HUES64 (cell line): Measurements from ENCODE around the gene CNPY4. TPM values are rescaled to one million over a fixed set of nuclear protein-coding genes. Genes with fewer than 3 reads are reported as not detected.

Experiments used
- H3K27ac ChIP-seq: 2 replicates; pipeline ENCODE4 v1.7.0; 2013; ENCODE audit warnings: low read depth, low read length, inconsistent platforms
- H3K27me3 ChIP-seq: 2 replicates; pipeline ENCODE4 v1.6.1; 2013; ENCODE audit warnings: mild to moderate bottlenecking, low read length; ENCODE audit not compliant: insufficient read depth
- H3K36me3 ChIP-seq: 2 replicates; pipeline ENCODE4 v1.6.1; 2013; ENCODE audit warnings: mild to moderate bottlenecking, low read length; ENCODE audit not compliant: insufficient read depth
- H3K4me1 ChIP-seq: 2 replicates; pipeline ENCODE4 v1.6.1; 2013; ENCODE audit warnings: mild to moderate bottlenecking, low read length, moderate library complexity; ENCODE audit not compliant: insufficient read depth
- H3K4me3 ChIP-seq: 2 replicates; pipeline ENCODE4 v1.5.1; 2013; ENCODE audit warnings: mild to moderate bottlenecking, low read length, moderate library complexity
- H3K9ac ChIP-seq: 2 replicates; pipeline ENCODE4 v1.6.1; 2013; ENCODE audit warnings: mild to moderate bottlenecking, low read depth, low read length
- H3K9me3 ChIP-seq: 2 replicates; pipeline ENCODE4 v1.6.1; 2013; ENCODE audit warnings: low read depth, low read length; ENCODE audit not compliant: insufficient read depth
- WGBS: fragments of 150-250, 120-280 bp; methylation state at CpG from one replicate; pipeline ENCODE4 v1.1.7; 2013; ENCODE audit warnings: missing lambda C conversion rate; 5-methylcytosine and 5-hydroxymethylcytosine counted together
- polyA plus RNA-seq, 2 experiments: library from polyadenylated mRNA; stranded (reverse); fragments of 50-300 nt; gene quantifications; one replicate each; pipeline ENCODE4 v1.2.3, GENCODE V29; 2013

Gene CNPY4, protein sequence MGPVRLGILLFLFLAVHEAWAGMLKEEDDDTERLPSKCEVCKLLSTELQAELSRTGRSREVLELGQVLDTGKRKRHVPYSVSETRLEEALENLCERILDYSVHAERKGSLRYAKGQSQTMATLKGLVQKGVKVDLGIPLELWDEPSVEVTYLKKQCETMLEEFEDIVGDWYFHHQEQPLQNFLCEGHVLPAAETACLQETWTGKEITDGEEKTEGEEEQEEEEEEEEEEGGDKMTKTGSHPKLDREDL
- 10.8 TPM for polyA plus RNA-seq (2013, experiment 1 of 2)
- polyA plus RNA-seq (2013, experiment 2 of 2): 13.5 TPM

DNA sequence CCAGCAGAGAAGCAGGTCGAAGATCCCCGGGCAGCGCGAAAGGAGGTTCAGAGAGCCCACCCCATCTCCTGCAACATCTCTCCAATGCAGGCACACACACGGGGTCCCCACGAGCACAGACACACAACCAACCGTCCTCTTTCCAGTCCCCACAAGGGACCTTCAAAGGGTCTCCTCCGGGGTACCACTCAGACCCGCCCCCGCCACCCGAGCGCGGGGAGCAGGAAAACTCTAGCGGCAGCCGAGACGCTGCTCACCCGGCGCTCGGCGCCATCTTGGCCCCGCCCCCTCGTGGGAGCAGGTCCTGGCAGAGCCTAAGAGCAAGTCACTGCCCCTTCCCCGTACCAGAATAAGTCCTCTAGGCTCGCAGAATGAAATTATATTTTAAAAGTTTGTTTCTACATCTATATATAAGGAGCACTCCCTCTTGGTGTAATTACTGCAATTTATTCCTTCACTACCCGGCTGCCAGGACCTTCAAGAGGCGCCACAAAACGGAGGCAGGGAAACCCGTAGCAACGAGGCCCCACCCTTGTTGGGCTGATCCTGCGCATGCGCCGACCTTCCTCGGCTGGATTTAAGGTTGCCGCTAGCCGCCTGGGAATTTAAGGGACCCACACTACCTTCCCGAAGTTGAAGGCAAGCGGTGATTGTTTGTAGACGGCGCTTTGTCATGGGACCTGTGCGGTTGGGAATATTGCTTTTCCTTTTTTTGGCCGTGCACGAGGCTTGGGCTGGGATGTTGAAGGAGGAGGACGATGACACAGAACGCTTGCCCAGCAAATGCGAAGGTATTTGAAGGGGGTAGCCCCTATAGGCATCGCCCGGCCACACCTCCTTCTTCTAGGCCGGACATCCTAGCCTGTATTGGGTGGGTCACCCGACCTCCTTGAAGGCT, at the start of gene CNPY4, which contains the start of gene TAF6:
Gene CNPY4 (plus strand): TSS at position 563 of the 898 bp plus-strand sequence. CDS start 111 bp downstream, at position 674.
Gene TAF6 (minus strand): TSS at position 287 of the 898 bp plus-strand sequence. CDS start 5,149 bp downstream, outside the sequence.
- H3K4me1 ChIP-seq: peaks cover 7% of the 10 kb centered on the region; the same call in 1 of the 2 replicates
- H3K9ac ChIP-seq: peak within 1 kb of the TSS; percentile 97
- WGBS: under 1% methylated on average over 46 of the region's 49 CpGs
- H3K9me3 ChIP-seq: no peaks in the 10 kb centered on the region
- H3K36me3 ChIP-seq: peaks cover 4% of the 10 kb centered on the region; the same call in 1 of the 2 replicates
- H3K27me3 ChIP-seq: no peaks in the 10 kb centered on the region
- H3K27ac ChIP-seq: peak within 1 kb of the TSS; percentile 85
- H3K4me3 ChIP-seq: peak within 1 kb of the TSS; percentile 92

- no peak overlapping the region for H3K4me3 ChIP-seq
- H3K27me3 ChIP-seq: no peaks in the 10 kb centered on the region
- no peak overlapping the region for H3K27ac ChIP-seq
- 98% methylated on average over 5 of the region's 5 CpGs for WGBS
- H3K9me3 ChIP-seq: peaks cover 57% of the 10 kb centered on the region
- peaks cover 69% of the 10 kb centered on the region for H3K36me3 ChIP-seq
- no peak overlapping the region for H3K9ac ChIP-seq
- H3K4me1 ChIP-seq: no peaks in the 10 kb centered on the region
Observed at GRCh38 chr7:100069991-100070390, 49.4 kb upstream of the CNPY4 start.

- WGBS: 97% methylated on average over 10 of the region's 11 CpGs
- H3K9me3 ChIP-seq: peaks cover 68% of the 10 kb centered on the region
- no peak overlapping the region for H3K27ac ChIP-seq
- no peak overlapping the region for H3K9ac ChIP-seq
- H3K36me3 ChIP-seq: peaks cover 73% of the 10 kb centered on the region
- H3K4me3 ChIP-seq: no peak overlapping the region
- H3K27me3 ChIP-seq: no peaks in the 10 kb centered on the region
- H3K4me1 ChIP-seq: no peaks in the 10 kb centered on the region
Observed at GRCh38 chr7:100071018-100071723, 48.3 kb upstream of the CNPY4 start.

DNA sequence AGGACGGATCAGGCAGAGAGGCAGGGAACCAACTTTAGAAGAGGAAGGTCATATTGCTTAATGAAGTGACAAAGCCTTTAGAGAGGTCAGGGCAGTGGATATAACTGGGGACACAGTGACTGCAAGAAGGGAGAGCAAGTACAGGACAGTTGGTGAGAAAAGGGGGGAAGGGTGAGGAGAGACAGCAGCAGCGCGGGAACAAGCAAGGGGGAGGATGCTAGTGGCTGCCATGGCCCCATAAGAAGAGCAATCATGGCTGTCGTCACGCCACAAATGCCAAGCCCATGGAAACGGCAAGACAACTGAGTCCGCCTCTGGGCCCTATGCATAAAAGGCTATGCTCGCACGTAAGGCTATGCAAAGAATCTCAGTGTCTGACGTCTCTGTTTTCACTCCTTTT, 47.0 kb upstream of the CNPY4 start:
- 97% methylated on average over 10 of the region's 10 CpGs for WGBS
- no peak overlapping the region for H3K27ac ChIP-seq
- peaks cover 72% of the 10 kb centered on the region for H3K9me3 ChIP-seq
- H3K4me1 ChIP-seq: no peaks in the 10 kb centered on the region
- H3K36me3 ChIP-seq: peaks cover 85% of the 10 kb centered on the region
- no peak overlapping the region for H3K9ac ChIP-seq
- H3K27me3 ChIP-seq: no peaks in the 10 kb centered on the region
- H3K4me3 ChIP-seq: no peak overlapping the region

DNA sequence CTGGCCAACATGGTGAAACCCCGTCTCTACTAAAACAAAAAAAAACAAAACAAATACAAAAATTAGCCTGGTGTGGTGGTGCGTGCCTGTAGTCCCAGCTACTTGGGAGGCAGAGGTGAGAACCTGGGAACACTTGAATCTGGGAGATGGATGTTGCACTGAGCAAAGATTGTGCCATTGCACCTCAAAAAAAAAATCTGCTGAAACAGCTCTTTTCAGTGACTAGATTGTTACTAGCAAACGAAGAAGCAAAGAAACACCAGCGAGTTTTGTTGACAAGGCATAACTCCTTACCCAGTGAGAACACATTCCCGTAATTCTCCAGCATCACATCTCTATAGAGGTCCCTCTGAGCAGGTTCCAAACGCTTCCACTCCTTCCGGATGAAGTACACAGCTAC, 44.6 kb upstream of the CNPY4 start:
- no peaks in the 10 kb centered on the region for H3K27me3 ChIP-seq
- peaks cover 96% of the 10 kb centered on the region for H3K36me3 ChIP-seq
- H3K27ac ChIP-seq: no peak overlapping the region
- WGBS: 96% methylated on average over 6 of the region's 7 CpGs
- peaks cover 66% of the 10 kb centered on the region for H3K9me3 ChIP-seq
- H3K9ac ChIP-seq: no peak overlapping the region
- no peaks in the 10 kb centered on the region; the same call in 1 of the 2 replicates for H3K4me1 ChIP-seq
- H3K4me3 ChIP-seq: no peak overlapping the region

DNA sequence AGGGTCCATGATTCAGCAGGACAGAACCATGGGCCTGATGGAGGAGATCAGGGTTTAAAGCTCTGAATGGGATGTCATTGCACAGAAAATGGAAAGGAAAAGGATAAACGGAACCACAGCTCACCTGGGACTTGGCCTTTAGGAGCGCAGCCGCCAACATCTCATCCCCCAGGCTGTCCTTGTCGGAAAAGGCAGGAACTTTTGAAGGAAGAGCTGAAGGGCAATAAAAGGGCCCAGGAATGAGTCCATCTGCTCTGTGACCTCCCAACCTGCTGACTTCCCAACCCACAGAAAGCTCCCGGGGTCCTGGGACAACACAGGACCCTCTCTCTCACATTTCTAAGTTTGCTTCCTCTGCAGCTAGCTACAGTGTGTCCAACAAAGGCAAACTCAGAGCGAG, 44.0 kb upstream of the CNPY4 start:
- Histone ChIP-seq H3K9me3 (peaks cover 60% of the 10 kb centered on the region), H3K4me3 (no peak overlapping the region), H3K27me3 (no peaks in the 10 kb centered on the region), H3K36me3 (peaks cover 94% of the 10 kb centered on the region), H3K27ac (no peak overlapping the region), H3K4me1 (no peaks in the 10 kb centered on the region; the same call in 1 of the 2 replicates), H3K9ac (no peak overlapping the region)
- 96% methylated on average over 6 of the region's 6 CpGs for WGBS

DNA sequence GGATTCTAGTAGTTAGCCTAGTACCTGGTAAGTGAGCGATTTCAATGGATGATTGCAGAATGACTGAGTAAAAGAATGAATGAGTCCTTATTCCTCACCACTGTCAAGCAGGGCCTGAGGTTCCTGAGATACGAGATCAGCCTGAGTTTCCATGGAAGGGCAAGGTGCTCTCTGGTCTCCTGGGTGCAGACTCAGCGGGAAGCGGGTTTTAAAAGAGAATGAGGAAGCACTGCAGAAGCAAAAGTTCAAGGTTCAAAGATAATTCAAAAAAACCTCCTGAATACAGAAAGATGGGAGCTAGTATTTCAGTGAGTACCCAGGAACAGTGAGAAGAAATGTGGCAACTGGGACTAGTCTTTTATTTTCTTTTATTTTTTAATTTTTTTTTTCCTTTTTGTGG, 42.2 kb upstream of the CNPY4 start:
- Histone ChIP-seq H3K4me1 (no peaks in the 10 kb centered on the region; the same call in 1 of the 2 replicates), H3K27me3 (no peaks in the 10 kb centered on the region), H3K27ac (no peak overlapping the region), H3K9ac (no peak overlapping the region), H3K36me3 (peaks cover 76% of the 10 kb centered on the region), H3K9me3 (peaks cover 43% of the 10 kb centered on the region), H3K4me3 (no peak overlapping the region)
- WGBS: 76% methylated on average over 4 of the region's 4 CpGs

DNA sequence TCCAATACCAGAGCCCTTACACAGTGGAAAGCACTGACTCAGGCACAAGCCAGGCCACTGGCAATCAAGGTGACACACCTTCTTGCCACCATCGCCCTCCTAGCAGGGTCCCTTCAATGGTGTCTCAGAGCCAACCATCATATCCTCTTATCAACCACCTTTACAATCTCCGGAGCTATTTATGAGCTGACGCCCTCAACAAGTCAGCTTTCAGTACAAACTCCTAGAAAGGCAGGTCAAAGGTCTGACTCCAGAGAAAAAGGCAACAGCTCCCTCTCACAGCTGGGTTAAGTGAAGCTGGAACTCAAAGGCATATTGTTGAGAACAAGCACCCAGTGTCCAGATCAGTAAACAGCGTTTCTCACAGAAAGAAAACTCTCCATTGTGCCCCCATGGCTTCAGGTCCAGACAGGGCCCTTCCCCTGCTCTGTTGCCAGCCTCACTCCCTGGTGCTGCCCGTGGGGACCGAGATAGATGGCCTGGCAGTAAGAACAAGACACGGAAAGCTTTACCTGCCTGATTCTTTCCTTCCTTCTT, 40.3 kb upstream of the CNPY4 start:
- Histone ChIP-seq H3K4me1 (peaks cover 4% of the 10 kb centered on the region), H3K27ac (no peak overlapping the region), H3K4me3 (peak overlapping the region; percentile 100; the same call in 1 of the 2 replicates), H3K27me3 (no peaks in the 10 kb centered on the region), H3K9ac (no peak overlapping the region), H3K9me3 (peaks cover 24% of the 10 kb centered on the region; the same call in 1 of the 2 replicates), H3K36me3 (peaks cover 57% of the 10 kb centered on the region)
- 95% methylated on average over 7 of the region's 7 CpGs for WGBS

DNA sequence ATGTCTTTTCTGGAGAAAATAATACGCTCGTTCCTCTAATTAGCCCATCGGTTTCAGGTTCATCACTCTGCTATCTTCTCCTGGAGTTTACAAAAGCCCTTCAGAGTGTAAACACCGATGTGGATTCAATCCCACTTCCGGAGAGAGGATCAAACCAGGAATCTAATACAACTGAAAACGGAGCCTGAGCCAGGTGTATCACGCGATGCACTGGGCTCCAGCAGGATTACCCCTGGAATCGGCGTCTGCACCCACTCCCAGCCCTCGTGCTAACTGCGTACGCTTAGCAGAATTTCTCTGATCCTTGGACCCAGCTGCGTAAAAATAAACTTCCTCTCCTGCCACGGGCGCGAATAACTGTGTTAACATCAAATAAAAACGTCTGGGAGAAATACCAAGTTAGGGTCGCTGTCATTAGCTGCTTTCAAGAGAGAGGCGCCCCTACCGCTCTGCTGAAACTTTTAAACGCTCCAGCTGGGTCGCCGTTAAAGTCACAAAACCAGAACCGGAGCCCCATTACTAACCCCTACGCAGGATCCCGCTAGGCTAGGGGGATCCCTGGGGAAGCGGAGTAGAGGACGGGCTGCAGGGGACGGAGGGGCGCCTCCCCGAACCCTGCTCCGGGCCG, 38.4 kb upstream of the CNPY4 start:
- Histone ChIP-seq H3K9me3 (peaks cover 5% of the 10 kb centered on the region; the same call in 1 of the 2 replicates), H3K36me3 (peaks cover 38% of the 10 kb centered on the region), H3K4me1 (peaks cover 4% of the 10 kb centered on the region), H3K4me3 (peak overlapping the region; percentile 100), H3K27me3 (no peaks in the 10 kb centered on the region), H3K27ac (peak overlapping the region; percentile 88), H3K9ac (peak overlapping the region; percentile 98)
- WGBS: 2% methylated on average over 31 of the region's 34 CpGs

DNA sequence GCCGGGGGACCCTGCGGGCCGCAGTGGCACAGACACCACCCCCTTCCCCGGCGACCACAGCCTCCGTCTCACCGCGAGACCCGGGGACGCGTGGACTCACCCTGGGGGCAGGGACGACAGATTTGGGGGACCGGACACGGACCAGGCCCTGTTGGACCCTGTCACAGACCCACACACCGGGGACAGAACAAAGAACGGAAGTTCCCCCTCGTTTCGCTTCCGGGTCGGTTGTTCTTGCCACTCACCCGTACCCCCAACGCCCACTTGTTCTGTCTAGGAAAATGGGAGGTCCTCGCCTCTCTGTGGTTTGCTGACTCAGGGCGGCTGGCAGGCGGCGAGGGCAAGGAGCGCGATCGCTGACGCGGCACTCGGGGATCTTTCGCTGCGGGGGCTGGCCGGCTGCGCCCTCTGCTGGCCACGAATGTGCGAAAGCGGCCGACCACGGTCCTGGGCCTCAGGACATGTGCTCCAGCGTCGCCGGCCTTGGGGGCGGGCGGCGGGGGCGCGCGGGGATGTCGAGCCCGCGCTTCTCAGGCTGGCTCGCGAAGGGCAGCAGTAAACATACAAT, 37.8 kb upstream of the CNPY4 start, which contains the start of gene ZNF3:
Gene ZNF3 (minus strand): TSS at position 189 of the 568 bp plus-strand sequence. CDS start 4,366 bp downstream, outside the sequence.
- Histone ChIP-seq H3K27me3 (no peaks in the 10 kb centered on the region), H3K36me3 (peaks cover 32% of the 10 kb centered on the region), H3K9me3 (peaks cover 4% of the 10 kb centered on the region; the same call in 1 of the 2 replicates), H3K9ac (peak within 1 kb of the TSS; percentile 98), H3K27ac (peak within 1 kb of the TSS; percentile 88), H3K4me3 (peak within 1 kb of the TSS; percentile 100), H3K4me1 (peaks cover 4% of the 10 kb centered on the region)
- under 1% methylated on average over 55 of the region's 55 CpGs for WGBS
